HG02798 (cell line): Measurements from ENCODE around the gene MOGAT3.

Source experiments
- ATAC-seq: cut with Tn5 transposase; IDR thresholded peaks from one replicate; pipeline ENCODE4 v1.9.1; 2021; ENCODE audit warnings: mild to moderate bottlenecking; ENCODE audit not compliant: unreplicated experiment, poor library complexity

Gene MOGAT3

GRCh38 chr7:101174322-101174854, 26.4 kb downstream of the MOGAT3 start:
- ATAC-seq: no peak

GRCh38 chr7:101173752-101174244, 27.0 kb downstream of the MOGAT3 start:
- ATAC-seq: peak; percentile 42

GRCh38 chr7:101172854-101173751, 27.7 kb downstream of the MOGAT3 start:
- no peak for ATAC-seq

GRCh38 chr7:101172005-101172853, 28.6 kb downstream of the MOGAT3 start:
- no peak for ATAC-seq

GRCh38 chr7:101171442-101171837, 29.4 kb downstream of the MOGAT3 start:
- no peak for ATAC-seq

- ATAC-seq: no peak
These were observed 30.0 kb downstream of the MOGAT3 start for GRCh38 chr7:101170617-101171441.

- peak; percentile 45 for ATAC-seq
These were observed 30.8 kb downstream of the MOGAT3 start for GRCh38 chr7:101169838-101170551.

- no peak for ATAC-seq
These were observed 31.6 kb downstream of the MOGAT3 start for GRCh38 chr7:101169110-101169837.

GRCh38 chr7:101168412-101169049, 32.3 kb downstream of the MOGAT3 start:
- no peak for ATAC-seq

GRCh38 chr7:101167645-101168411, 33.0 kb downstream of the MOGAT3 start:
- no peak for ATAC-seq

- ATAC-seq: no peak
These were observed 33.8 kb downstream of the MOGAT3 start for GRCh38 chr7:101166909-101167644.

- ATAC-seq: no peak
These were observed 34.3 kb downstream of the MOGAT3 start for GRCh38 chr7:101166648-101166908.

GRCh38 chr7:101165958-101166647, 34.7 kb downstream of the MOGAT3 start:
- ATAC-seq: no peak

GRCh38 chr7:101165075-101165957, 35.5 kb downstream of the MOGAT3 start, which contains the start of gene VGF:
VGF (minus strand) TSS chr7:101165569; CDS start chr7:101164843, 726 bp downstream.
- peak; percentile 87 for ATAC-seq

- ATAC-seq: no peak
These were observed 36.6 kb downstream of the MOGAT3 start for GRCh38 chr7:101164071-101164840.
